Liver (tissue), 9 donors: ENCODE measurements around the gene ITPK1. TPM values are rescaled to one million over a fixed set of nuclear protein-coding genes. Genes with fewer than 3 reads are reported as not detected.
A peak's percentile ranks its signal among the peaks of the same experiment; 100 is the strongest.
"Not testable (repeated sequence)": the region's sequence is repeated elsewhere in the genome, so short reads cannot be mapped to it uniquely, and the experiment has no call there.

Experiments used
- DNase-seq: peaks from one replicate; pipeline ENCODE4 v3.0.0-alpha.2; 2017; ENCODE audit warnings: low spot score
- H3K27ac ChIP-seq, 2 donors: one replicate each; pipeline ENCODE4 v1.7.0; 2013; ENCODE audit warnings: inconsistent platforms in 2 of 2, low read length in 2 of 2, control low read depth in 1 of 2, low read depth in 1 of 2, mild to moderate bottlenecking in 1 of 2
- H3K27me3 ChIP-seq, 4 donors: one replicate each; pipeline versions ENCODE4 v1.6.1 to v1.7.0; 2013; ENCODE audit warnings: low read length in 3 of 4, inconsistent platforms in 1 of 4, mild to moderate bottlenecking in 1 of 4, moderate library complexity in 1 of 4; ENCODE audit not compliant: control insufficient read depth in 4 of 4, insufficient read depth in 4 of 4
- H3K36me3 ChIP-seq, 4 donors: one replicate each; pipeline versions ENCODE4 v1.6.1 to v1.7.0; 2013; ENCODE audit warnings: low read length in 3 of 4, mild to moderate bottlenecking in 3 of 4, low read depth in 1 of 4, moderate library complexity in 1 of 4; ENCODE audit not compliant: control insufficient read depth in 4 of 4, insufficient read depth in 3 of 4
- H3K4me1 ChIP-seq, 4 donors: one replicate each; pipeline versions ENCODE4 v1.6.1 to v1.7.0; 2013; ENCODE audit warnings: low read length in 3 of 4, mild to moderate bottlenecking in 3 of 4, moderate library complexity in 1 of 4; ENCODE audit not compliant: control insufficient read depth in 4 of 4, insufficient read depth in 4 of 4
- H3K4me3 ChIP-seq, 3 donors: one replicate each; pipeline versions ENCODE4 v1.6.1 to v1.7.0; 2013; ENCODE audit warnings: low read length in 3 of 3, control low read depth in 1 of 3, low read depth in 1 of 3, mild to moderate bottlenecking in 1 of 3
- H3K9ac ChIP-seq, 2 donors: one replicate each; pipeline ENCODE4 v1.7.0; 2013; ENCODE audit warnings: low read length in 2 of 2, mild to moderate bottlenecking in 2 of 2, moderate library complexity in 2 of 2, control low read depth in 1 of 2, low read depth in 1 of 2
- H3K9me3 ChIP-seq, 4 donors: one replicate each; pipeline versions ENCODE4 v1.6.1 to v1.7.0; 2013; ENCODE audit warnings: low read length in 3 of 4; ENCODE audit not compliant: control insufficient read depth in 4 of 4
- ATF3 ChIP-seq: IDR thresholded peaks from 2 replicates; pipeline ENCODE4 v1.6.1; 2016; ENCODE audit warnings: antibody characterized with exemption
- CTCF ChIP-seq: fragments of 150-350 bp; IDR thresholded peaks from 2 replicates; pipeline ENCODE4 v1.5.1; 2017; ENCODE audit warnings: improper control_type of control experiment, low read depth, low read length; ENCODE audit not compliant: missing input control
- FOXA1 ChIP-seq: IDR thresholded peaks from 2 replicates; pipeline ENCODE4 v1.6.1; 2016; ENCODE audit warnings: antibody characterized with exemption
- GABPA ChIP-seq, 2 donors: IDR thresholded peaks in 1 of 2; conservative IDR thresholded peaks in 1 of 2; 2 replicates each; pipeline ENCODE4 v1.6.1; 2016; ENCODE audit warnings: antibody characterized with exemption in 2 of 2, mild to moderate bottlenecking in 1 of 2, moderate library complexity in 1 of 2
- HNF4G ChIP-seq: IDR thresholded peaks from 2 replicates; pipeline ENCODE4 v1.6.1; 2016; ENCODE audit warnings: antibody characterized with exemption
- JUND ChIP-seq, 2 donors: IDR thresholded peaks; 2 replicates each; pipeline ENCODE4 v1.6.1; 2016; ENCODE audit warnings: antibody characterized with exemption in 2 of 2
- NR2F2 ChIP-seq: IDR thresholded peaks from 2 replicates; pipeline ENCODE4 v1.6.1; 2016; ENCODE audit warnings: antibody characterized with exemption
- RAD21 ChIP-seq, 2 donors: IDR thresholded peaks; 2 replicates each; pipeline ENCODE4 v1.6.1; 2016; ENCODE audit warnings: antibody characterized with exemption in 2 of 2, mild to moderate bottlenecking in 2 of 2
- RXRA ChIP-seq, 2 donors: IDR thresholded peaks; 2 replicates each; pipeline ENCODE4 v1.6.1; 2017 to 2018; ENCODE audit warnings: antibody characterized with exemption in 2 of 2, mild to moderate bottlenecking in 1 of 2
- ZBTB33 ChIP-seq: IDR thresholded peaks from 2 replicates; pipeline ENCODE4 v1.6.1; 2016; ENCODE audit warnings: antibody characterized with exemption
- WGBS: extraction: QIAGEN DNeasy Blood & Tissue Kit; methylation state at CpG from one replicate; pipeline ENCODE4 v1.1.7; 2013; 5-methylcytosine and 5-hydroxymethylcytosine counted together
- polyA plus RNA-seq, 2 donors: library from polyadenylated mRNA; stranded (reverse) in 1 of 2; unstranded in 1 of 2; fragments of 200-250 nt in 1 of 2; fragments of >200 nt in 1 of 2; fragmentation: Nextera tagmentation in 1 of 2; extraction: Ambion mirVana in 1 of 2; gene quantifications; one replicate each; pipeline versions ENCODE4 v1.2.1 to v1.2.3, GENCODE V29; 2013 to 2015
- total RNA-seq, 2 donors: library from RNA; depleted of rRNA; stranded (reverse); fragments of >200 nt; gene quantifications; one replicate each; pipeline ENCODE4 v1.2.3, GENCODE V29; 2014
- donor health status: healthy.
- donor health status: healthy.
- donor health status: healthy.
- donor health status: healthy.
- donor health status: healthy.

Gene ITPK1
- total and polyA plus RNA-seq, 4 donors = 9.0 to 41.2 (median 20.4) TPM

DNA sequence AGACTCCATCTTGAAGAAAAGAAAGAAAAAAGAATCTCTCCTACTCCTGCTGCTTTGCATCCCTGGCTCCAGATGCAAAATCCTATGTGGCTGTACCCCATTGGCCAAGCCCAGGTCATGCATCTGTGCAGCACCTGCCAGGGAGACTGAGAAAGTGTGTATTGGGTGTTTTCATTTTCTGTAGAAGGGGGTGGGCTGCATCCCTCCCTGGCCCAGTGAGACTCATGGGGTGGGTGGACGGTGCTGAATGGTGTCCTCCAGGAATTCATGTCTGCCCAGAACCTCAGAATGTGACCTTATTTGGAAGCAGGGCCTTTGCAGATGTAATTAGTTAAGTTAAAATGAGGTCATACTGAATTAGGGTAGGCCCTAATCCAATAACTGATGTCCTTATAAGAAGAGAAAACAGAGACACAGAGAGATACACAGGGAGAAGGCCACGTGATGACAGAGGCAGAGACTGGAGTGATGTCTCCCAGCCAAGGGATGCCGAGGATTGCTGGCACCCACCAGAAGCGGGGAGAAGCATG is 45.8 kb upstream of the ITPK1 start (continued):
- no peak for TF ChIP-seq ZBTB33
- no peak for TF ChIP-seq RXRA (IDR thresholded peaks at IDR 0.05)
- no peak for TF ChIP-seq NR2F2
- TF ChIP-seq GABPA (IDR thresholded peaks at IDR 0.05 in 1 of 2, conservative IDR thresholded peaks at IDR 0.05 in 1 of 2) = no peak
- TF ChIP-seq HNF4G = no peak
- TF ChIP-seq ATF3 = no peak
- no peak for TF ChIP-seq FOXA1
- TF ChIP-seq RAD21 (IDR thresholded peaks at IDR 0.05) = no peak
- no peak for TF ChIP-seq JUND (IDR thresholded peaks at IDR 0.05)

DNA sequence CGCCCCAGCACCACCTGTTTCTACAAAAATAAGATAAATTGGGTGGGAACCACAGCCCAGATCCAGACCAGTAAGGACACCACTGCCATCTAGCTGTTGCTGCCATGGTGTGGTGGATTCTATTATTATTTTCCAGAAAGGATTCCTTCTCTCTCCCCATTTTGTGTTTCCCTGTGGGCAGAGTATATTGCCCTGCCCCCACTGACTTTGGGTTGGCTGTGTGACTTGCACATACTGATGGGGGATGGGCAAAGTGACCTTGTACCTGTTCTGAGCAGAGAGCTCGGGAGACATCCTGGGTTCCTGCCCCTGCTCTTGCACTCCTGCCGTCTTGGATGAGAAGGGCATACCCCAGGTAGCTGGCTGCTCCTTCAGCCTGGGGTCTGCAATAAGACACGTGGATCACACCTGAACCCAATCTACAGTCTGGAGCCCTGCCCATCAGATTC is 44.7 kb upstream of the ITPK1 start:
- no peaks in the 10 kb centered on the region for H3K27me3 ChIP-seq
- no peak for DNase-seq
- WGBS = 32% methylated on average over 4 of the region's 4 CpGs

DNA sequence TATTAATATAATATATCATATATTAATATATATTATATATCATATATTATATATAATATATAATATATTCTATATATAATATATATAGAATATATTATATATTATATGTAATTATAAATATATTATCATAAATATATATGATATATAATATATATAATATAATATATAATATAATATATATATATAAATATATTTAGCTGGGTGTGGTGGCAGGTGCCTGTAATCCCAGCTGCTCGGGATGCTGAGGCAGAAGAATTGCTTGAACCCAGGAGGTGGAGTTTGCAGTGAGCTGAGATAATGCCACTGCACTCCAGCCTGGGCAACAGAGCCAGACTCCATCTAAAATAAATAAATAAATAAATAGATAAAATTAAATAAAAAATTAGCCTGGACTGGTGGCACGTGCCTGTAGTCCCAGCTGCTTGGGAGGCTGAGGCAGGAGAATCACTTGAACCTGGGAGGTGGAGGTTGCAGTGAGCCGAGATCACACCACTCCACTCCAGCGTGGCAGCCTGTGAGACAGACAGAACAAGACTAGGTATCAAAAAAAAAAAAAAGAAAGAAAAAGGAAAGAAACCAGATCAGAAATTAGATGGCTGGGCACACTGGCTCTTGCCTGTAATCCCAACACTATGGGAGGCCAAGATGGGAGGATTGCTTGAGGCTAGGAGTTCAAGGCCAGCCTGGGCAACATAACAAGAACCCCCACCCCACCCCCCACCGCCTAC is 44.1 kb upstream of the ITPK1 start:
- not testable (repeated sequence) for H3K4me1 ChIP-seq, H3K36me3 ChIP-seq, H3K27me3 ChIP-seq, H3K9me3 ChIP-seq, H3K4me3 ChIP-seq, H3K9ac ChIP-seq, H3K27ac ChIP-seq, DNase-seq
- 39% methylated on average over 5 of the region's 5 CpGs for WGBS

More for the DNA sequence above, 44.7 kb upstream of the ITPK1 start:
- Histone ChIP-seq H3K4me1 (peaks cover 0 to 3% (median 0%) of the 10 kb centered on the region in 4 donors), H3K9ac (no peak overlapping the region), H3K36me3 (no peaks in the 10 kb centered on the region), H3K27ac (no peak overlapping the region), H3K9me3 (no peaks in the 10 kb centered on the region), H3K4me3 (no peak overlapping the region)
- TF ChIP-seq CTCF (peak; percentile 51), RAD21 (IDR thresholded peaks at IDR 0.05) (peak; percentile 66 to 74), ATF3 (no peak)

DNA sequence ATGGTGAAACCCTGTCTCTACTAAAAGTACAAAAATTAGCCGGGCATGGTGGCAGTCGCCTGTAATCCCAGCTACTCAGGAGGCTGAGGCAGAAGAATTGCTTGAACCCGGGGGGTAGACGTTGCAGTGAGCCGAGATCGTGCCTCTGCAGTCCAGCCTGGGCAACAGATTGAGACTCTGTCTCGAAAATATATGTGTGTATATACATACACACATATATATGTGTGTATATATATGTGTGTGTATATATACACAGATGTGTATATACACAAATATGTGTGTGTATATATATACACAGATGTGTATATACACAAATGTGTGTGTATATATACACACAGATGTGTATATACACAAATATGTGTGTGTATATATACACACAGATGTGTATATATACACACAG is 42.6 kb upstream of the ITPK1 start:
- not testable (repeated sequence) for DNase-seq, H3K9me3 ChIP-seq, H3K4me3 ChIP-seq, H3K27me3 ChIP-seq, H3K4me1 ChIP-seq, H3K27ac ChIP-seq, H3K9ac ChIP-seq, H3K36me3 ChIP-seq
- WGBS = 96% methylated on average over 7 of the region's 7 CpGs
